ENCODE measurements around the gene FARP1.

Gene FARP1

DNA sequence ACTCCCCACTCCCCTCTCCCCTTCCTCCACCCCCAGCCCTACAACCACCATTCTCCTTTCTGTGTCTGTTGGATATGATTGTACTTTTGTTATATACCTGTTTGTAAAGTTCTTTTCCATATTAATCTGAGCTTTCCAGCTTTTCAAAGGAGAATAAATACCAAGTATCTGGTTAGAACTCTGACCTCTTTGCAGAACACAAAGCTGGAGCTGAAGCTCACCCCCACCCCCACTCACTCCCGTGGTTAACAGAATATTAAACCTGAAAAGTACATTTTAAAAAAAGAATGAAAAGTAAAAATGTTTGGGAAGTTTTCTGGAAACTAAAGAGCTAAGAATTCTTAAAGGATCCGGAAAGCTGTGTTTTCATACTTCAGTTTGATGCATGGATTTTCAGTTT is 189.3 kb downstream of the FARP1 start:
- no peak for DNase-seq (ENCODE audit: low spot score)

DNA sequence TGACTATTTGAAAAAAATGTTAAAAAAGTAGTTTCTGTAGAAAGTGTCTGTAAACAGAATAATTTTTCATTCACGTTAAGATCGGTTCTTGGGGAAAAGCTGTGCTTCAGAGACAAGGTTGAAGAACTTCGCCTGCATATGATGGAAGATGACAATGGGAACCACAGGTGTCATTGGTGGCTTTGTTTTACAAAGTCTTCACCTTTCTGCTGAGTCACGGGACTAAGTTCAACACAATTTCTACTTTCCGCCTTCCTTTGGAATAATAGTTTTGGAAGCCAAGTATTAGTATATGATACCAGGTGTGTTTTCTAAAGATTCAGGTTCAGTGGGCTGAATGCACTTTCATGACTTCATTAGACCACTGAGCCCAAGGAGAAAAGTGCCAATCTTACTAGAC is 189.8 kb downstream of the FARP1 start:
- no peak for DNase-seq (ENCODE audit: low spot score)

DNA sequence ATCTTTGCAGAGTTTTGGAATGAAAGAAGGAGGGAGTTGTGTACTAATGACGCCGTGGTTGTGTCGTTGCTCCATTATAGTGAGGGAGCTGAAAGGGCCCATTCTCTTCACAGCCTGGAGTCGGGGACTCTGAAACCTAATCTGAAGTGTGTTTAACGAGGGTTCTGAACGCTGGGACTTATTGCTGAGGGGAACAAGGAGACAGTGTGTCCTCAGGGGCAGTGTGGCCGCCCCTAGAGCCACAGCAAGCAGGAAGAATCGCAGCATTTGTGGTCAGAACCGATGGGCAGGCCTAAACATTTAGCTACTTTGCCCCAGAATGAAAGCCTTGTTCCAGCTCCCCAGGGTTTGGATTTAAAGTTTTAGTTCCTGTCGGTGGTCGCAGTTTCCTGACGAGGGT is 190.6 kb downstream of the FARP1 start:
- no peak for DNase-seq (ENCODE audit: low spot score)

DNA sequence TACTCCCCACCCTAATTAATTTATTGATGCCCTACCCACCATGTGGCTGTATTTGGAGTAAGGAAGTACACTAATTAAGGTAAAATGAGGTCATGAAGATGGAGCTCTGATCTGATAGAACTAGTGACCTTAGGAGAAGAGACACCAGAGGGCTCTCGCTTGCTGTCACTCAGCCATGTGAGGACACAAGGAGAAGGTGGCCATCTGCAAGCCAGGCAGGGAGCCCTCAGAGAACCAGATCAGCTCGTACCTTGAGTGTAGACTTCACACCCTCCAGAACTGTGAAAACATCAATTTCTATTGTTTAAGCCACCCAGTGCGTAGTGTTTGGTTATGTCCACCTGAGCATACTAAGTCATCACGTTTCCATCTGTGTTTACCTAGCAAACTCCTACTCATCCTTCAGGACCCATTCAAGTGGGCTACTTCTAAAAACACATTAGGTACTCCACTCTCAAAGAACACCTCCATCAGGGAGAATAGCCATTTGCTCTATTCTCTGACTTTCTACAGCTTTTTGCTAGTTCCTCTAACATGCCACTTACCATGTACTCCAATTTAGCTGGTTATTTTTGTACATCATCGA is 191.8 kb downstream of the FARP1 start:
- DNase-seq (ENCODE audit: low spot score): no peak

DNA sequence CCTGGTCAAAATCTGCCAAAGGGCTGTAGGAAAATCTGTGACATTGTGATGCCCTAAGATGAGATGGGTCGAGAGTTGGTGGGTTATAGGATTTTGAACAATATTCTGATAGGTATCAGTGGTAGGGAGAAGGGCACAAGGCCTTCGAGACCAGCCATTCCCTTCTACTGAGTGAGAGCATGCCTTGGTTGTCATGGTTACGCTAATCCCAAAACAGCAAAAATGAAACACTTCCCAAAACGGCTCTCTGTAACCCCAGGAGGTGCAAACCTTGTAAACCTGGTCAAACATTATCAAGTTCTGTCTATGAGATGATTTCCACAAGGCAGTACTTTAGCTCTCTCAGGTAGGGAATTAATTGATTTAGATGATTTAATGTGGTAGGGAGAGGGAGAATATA is 192.8 kb downstream of the FARP1 start:
- no peak for DNase-seq (ENCODE audit: low spot score)

DNA sequence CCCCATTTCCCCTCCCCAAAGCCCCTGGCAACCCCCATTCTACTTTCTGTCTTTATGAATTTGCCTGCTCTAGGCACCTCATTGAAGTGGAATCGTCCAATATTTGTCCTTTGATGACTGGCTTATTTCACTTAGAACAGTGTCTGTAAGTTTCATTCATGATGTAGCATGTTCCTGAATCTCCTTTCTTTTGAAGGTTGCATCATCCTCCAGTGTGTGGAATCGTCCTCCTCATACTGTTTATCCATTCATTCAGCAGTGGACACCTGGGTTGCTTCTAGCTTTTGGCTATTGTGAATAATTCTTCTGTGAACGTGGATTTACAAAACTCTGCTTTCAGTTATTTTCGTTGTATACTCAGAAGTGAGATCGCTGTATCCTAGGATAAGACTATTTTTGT is 195.4 kb downstream of the FARP1 start:
- DNase-seq (ENCODE audit: low spot score): no peak

DNA sequence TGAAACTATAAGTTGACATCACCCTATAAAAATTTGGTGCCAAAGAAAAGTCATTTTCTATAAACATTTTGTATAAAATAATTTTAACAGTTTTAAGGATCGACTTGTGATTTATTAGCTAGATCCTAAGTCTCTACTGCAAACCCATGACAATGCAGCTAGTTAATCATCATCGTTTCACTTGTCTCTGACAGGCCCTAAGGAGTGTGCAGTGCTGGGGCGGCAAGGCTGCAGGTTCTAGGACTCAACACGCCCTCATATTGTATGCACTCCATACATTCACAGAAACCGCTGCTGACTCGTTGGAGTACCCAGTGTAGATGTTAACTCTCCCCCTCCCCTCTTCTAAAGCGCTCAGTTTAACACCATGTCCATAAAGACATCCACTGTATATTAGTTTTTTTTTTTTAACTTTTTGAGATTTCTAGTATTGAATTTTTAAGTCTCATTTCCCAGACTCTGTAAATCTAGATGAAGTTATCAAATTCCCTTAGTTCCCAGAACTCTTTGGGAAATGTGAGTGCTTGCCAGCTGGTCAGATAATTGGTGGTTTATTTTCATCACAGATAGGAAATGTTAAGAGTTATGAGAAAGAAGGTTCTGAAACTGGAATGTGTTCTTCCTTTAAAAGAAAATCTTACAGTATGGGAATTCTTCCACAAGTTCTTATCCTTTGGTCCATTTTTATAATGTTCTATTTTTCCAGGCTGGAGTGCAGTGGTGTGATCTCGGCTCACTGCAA is 197.0 kb downstream of the FARP1 start:
- DNase-seq (ENCODE audit: low spot score): no peak

DNA sequence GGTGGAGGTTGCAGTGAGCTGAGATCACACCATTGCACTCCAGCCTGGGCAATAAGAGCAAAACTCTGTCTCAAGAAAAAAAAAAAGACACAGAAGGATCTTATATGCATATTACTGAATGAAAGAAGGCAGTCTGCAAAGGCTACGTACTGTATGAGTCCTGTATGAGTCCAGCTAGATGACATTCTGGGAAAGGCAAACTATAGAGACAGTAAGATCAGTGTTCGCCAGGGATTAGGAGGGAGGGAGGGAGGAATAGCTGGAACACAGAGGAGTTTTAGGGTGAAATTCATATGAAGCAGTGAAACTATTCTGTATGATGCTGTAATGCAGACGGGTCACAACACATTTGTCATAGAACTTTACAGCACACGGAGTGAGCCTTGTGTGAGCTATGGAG is 200.1 kb downstream of the FARP1 start:
- no peak for DNase-seq (ENCODE audit: low spot score)

DNA sequence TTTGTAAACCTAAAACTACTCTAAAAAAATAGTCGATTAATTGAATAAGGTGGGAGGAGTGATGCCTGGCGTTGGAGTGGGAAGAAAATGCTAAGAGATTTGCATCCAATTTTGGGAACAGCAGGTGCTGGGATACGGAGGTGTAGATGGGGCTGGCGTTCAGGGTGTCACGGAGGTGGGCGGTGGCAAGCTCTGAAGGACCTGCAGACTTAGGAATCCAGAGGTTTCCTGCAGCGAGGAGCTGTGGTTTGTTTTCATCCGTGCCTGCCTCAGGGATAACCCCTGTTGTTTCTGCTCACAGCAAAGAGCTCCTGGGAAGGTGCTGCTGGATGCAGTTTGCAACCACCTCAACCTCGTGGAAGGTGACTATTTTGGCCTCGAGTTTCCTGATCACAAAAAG is 200.6 kb downstream of the FARP1 start:
- no peak for DNase-seq (ENCODE audit: low spot score)

DNA sequence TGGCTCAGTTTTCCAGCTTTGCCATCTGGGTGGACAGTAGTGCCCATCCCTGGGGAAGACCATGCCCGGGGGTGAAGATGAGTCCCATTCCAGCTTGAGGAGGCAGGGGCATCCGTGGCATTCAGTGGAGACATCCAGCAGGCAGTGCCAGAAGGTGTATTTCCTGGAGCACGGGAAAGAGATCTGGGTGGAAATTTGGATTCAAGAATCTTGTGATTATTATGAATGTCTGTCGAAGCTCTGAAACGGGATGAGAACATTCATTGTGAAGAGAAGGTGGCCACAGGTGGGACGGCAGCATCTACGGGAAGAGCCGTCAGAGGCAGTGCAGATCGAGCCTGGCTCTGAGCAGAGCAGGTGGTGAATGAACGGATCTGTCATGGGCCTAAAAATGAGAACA is 201.5 kb downstream of the FARP1 start:
- no peak for DNase-seq (ENCODE audit: low spot score)

DNA sequence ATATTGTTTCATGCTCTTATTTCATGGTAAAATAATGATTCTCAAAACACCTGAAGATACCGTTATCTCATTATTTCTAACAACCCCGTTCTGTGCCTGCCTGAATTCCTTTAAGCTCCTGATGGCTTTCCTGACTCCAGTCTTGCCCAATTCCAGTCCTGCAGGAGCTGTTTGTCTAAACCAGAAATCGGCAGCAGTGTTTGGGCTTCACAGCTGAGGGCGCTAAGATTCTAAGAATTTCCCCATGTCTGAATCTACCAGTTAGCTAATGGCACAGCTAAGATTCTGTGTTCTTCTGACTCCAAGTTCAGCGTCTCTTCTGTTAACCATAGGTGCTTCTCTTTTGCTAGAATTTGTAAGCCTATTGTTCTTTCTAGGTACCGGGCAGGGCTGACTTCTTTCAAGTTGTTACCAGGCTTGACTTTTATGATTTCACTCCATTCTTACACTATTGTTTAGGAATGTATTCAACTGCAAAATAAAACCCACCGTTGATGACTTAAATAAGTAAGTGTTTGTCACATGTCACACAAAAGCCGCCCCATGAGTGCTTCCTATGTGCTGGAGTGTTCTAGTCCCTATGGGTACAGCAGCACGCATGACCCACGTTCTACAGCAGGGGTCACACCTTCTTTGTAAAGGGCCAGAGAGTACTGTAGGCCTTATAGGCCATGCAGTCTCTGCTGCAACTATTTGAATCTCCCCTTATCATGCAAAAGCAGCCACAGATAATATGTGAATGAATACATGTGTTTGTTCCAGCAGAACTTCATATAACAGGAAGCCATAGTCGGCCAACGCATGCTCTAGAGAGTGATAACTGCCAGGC is 202.4 kb downstream of the FARP1 start:
- no peak for DNase-seq (ENCODE audit: low spot score)

DNA sequence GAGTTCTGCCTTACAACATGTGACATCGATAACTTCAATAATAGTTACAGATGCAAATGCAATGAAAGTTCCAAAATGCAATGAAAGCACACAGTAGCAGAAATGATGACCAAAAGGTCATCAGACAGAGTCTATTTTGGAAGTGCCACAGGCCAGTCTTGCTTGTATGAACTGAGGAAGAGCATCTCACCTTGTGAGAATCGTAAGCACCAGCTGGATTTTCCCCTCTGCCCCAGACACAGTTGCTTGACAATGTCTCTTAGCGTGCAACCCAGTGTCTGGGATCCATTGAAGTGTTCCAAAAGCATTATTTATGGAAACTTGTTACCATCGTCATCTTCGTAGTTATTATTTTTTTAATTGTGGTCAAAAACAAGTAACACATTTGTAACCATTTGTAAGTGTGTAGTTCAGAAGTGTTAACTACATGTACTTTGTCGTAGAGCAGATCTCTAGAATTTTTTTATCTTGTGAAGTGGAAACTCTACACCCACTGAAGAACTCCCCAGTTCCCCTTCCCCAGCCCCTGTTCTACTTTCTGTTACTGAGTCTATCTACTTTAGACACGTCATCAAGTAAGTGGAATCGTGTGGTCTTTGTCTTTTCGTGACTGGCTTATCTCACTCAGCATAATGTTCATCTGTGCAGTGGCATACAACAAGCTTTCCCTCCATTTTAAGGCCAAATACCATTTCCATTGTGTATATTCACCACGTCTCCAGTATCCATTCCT is 204.2 kb downstream of the FARP1 start:
- no peak for DNase-seq (ENCODE audit: low spot score)

DNA sequence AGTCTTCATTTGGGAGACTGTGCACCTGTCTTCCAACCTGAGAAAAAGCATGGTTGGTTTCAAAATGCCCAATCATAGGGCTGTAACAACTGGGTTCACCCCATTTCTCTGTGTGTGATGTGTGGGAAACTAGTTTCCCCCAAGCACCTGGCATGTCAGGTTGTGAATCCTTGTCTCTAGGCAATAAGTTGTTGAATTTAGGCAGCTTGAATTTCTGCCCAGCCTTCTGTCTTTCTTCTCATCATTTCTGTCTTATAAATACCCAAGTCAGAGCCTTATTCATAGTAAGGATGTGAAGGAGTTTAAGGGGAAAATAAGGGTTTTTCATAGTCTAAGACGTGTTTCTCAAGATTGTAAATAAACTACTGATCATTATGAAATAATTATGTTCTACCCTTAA is 204.9 kb downstream of the FARP1 start:
- no peak for DNase-seq (ENCODE audit: low spot score)

DNA sequence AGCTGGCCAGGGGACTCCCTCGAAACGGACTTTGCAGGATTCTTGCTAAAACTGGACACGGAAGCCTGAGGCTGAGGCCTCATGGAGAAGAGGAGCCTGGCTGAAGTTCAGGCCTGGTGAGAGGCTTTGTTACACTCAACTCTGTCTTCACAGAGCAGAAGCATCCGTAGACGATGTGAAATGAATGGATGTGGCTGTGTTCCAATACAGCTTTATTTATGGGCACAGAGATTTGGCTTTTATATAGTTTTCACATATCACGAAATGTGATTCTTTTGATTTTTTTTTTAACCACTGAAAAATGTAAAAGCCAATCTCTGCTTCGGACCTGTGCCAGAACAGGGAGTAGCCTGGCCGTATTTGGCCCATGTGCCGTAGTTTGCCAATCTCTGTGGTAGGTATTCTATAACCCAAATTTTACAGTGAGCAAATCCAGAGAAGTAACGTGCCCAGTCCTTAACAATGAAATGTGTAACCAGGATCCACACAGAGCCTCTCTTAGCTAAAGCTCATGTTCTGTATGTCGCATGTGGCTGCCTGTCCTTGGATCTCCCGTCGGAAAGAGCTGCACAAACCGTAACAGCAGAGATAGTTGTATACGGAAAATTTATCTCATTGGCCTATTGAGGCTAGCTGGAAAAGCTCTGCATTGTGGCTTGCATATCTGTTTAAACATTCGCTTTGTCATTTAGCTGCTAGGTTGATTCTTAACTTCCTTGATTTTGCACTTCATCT is 205.7 kb downstream of the FARP1 start:
- no peak for DNase-seq (ENCODE audit: low spot score)

DNA sequence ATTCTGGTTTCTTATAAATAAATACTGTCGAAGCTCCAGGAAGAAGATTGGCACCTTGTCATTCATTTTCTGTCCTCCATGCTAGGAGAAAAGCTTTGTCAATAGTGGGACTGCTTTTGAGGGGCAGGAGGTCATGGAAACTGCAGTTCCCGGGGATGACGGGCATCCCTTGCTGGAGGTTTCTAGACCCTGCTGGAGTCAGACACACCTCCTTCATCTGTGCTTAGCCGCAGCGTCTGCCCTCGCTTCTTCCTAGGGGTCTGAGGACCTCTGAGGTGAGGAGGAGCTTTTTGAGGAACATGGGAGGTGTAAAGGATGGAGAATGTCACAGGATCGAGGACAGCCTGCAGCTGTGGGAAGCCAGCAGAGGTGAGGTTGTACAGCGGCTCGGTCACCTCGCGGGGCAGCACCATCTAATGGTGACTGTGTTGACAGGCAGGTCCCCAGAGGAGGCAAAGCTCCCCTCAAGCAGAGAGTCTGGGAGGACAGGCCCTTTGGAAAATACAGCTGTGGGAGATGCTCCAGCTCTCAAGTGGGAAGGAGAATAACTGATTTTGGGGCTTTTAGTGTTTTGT is 206.9 kb downstream of the FARP1 start:
- peak; percentile 8 for DNase-seq (ENCODE audit: low spot score)

DNA sequence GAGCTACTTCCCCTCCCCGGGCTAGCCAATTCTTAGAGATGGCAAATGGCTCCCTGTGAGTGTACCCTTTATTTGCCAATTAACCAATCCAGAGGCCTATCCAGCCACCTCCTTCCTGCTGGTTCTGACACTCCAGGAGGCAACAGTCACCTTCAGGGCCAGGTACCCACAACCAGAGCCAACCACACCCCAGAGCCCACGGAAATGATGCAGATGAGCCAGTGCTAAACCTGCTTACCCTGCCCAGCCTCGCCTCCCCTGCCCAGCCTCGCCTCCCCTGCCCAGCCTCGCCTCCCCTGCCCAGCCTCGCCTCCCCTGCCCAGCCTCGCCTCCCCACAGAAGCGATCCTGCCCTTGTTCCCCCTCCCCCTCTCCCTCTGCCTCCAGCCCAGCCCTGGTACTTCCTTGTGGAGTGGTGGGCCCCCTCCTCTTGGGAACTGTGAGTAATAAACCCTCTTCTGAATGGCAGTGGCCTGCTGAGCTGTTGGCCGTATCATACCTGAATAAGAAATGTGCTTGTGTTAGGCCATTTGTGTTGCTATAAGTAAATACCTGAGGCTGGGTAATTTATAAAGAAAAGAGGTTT is 207.9 kb downstream of the FARP1 start:
- DNase-seq (ENCODE audit: low spot score): no peak

DNA sequence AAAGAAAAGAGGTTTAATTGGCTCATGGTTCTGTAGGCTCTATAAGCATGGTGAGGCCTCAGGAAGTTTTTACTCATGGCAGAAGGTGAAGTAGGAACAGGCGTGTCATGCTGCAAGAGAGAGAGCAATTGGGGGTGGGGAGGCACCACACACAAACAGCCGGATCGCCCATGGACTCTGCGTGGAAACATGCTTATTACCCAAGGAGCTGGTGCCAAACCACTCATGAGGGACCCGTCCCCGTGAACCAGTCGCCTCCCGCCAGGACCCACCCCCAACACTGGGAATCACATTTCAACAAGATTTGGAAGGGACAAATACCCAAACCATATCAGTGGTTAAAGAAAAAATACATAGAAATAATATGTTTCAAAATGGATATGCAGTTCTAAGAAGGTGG is 208.7 kb downstream of the FARP1 start:
- DNase-seq (ENCODE audit: low spot score): no peak

DNA sequence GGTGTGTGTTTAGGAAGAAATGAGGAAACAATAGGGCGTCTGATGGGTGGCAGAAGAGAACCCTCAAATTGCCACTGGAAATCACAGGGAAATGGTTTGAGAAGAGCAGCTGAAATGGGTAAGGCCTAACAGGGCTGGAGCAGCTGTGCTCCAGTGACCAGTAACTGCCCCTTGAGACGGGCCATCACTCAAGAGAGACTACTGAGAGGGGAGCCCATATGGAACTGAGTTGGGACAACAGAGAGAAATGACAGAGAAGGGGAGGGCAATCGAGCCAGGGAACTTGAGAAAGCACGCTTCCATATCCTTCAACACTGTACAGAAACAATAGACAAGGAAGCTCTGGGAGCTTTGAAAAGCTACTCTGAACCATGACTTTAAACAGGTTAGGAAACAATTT is 209.3 kb downstream of the FARP1 start:
- no peak for DNase-seq (ENCODE audit: low spot score)

DNA sequence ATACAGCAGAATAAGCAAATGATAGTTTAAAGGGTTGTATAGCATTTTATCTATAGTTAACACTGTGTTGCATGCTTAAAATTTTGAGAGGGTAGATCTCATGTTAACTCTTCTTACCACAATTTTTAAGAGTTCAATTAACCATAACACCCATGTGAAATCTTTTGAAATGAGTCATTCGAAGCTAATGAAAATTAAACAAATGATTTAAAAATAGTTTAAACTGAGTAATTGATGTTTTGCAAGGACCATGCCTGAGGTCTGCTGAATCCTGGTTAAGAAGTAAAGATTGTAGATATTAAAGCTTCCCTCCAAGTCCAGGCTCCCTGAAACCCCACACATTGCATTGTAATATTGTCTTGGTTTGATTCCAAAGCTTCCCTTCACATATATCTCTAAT is 210.9 kb downstream of the FARP1 start:
- DNase-seq (ENCODE audit: low spot score): no peak

DNA sequence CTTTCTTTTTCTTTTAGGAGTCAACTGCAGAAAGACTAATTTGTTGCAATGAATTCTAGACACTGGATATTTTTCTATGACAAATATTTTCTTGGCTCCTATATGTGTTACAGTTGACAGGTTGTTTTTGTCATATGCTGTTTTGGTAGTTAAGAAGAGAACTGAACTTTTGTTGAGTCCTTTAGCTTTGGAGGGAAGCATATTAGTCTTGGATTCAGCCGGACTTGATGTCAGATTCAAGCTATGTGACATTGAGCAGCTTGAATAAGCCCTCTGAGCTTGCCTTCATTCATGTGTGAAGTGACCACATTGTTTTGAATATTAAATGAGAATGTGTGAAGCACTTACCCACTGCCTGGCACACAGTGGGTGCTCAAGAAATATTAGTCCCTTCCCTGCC is 216.0 kb downstream of the FARP1 start:
- no peak for DNase-seq (ENCODE audit: low spot score)

DNA sequence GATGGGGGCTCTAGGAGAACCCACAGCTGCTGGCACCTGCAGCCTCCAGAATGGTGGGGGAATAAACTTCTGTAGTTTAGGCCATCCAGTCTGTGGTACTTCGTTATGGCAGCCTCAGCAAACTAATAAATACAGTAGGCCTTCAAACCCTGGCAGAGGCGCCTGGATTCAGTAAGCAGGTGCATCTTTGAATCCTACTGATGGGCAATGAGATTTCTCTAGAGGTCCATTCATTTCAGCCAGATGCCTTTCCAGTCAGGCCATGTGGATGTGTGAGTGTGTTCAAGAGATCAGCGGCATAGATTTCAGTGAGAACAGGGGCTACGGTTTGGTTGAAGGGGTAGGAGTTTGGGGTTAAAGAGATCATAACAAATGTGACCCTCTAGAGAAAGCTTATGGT is 217.7 kb downstream of the FARP1 start:
- no peak for DNase-seq (ENCODE audit: low spot score)

Data from SW480 (cell line).